Measurements from ENCODE around the gene DUSP15.
A peak's percentile ranks its signal among the peaks of the same experiment; 100 is the strongest.
"Not testable (repeated sequence)": the region's sequence is repeated elsewhere in the genome, so short reads cannot be mapped to it uniquely, and the experiment has no call there.

DUSP15 gene

GRCh38 chr20:31837896-31838397 lies 32.4 kb downstream of the DUSP15 start:
- DNase-seq = no peak

DNA sequence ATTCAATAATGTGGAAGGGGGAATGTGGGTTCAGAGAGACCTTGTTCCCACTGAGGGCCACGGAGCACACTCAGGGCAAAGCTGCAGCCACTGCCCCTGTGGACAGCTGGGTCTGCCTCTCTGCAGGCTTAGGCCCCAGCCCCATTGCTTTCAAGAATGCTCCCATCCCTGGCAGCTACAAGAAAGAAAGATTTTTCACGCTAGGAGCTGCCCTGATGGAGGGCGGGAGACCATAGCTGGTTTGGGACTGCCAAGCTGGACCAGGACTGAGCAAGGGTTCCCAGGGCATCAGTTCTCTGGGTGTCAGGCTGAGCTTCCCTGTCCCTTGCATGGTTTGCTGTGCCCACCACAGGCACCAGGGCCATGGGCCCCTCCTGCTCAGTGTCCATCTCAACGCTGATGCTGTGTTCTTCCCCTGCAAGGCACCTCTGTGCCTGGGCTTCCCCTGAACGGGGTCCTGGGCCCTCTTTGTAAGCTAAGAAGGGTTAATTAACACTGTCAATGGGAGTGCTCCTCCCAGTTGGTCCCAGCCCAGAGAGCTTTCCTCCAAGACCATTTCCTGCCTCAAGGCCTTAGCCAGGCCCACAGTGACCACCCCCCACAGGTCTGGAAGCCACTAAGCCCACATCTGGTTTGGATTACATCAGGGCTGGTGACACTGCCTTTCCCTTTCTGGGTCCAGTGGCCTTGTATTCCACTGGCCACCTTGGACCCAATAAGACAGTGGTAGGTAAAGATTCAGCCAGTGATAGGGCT lies 33.3 kb downstream of the DUSP15 start:
- no peak for DNase-seq

- DNase-seq = no peak
Measured at GRCh38 chr20:31835977-31836852, 34.1 kb downstream of the DUSP15 start.

DNA sequence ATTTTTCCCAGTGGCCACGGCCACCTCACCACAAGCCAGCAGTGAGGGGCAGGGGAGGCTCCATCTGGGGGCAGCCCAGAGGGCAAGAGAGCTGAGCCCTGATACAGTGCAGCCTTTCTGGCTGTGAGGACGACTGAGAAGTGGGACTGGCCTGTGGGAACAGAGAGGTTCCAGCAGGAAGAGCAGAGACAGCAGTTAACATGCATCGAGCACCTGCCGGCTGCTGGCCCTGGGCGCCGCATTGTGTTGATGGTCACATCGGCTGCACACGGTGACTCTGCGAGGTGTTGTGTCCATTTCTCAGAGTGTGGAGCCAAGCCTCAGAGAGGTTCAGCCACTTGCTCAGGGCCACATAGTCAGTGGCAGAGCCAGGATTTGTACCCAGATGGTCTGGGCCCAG lies 34.8 kb downstream of the DUSP15 start:
- no peak for DNase-seq

DNA sequence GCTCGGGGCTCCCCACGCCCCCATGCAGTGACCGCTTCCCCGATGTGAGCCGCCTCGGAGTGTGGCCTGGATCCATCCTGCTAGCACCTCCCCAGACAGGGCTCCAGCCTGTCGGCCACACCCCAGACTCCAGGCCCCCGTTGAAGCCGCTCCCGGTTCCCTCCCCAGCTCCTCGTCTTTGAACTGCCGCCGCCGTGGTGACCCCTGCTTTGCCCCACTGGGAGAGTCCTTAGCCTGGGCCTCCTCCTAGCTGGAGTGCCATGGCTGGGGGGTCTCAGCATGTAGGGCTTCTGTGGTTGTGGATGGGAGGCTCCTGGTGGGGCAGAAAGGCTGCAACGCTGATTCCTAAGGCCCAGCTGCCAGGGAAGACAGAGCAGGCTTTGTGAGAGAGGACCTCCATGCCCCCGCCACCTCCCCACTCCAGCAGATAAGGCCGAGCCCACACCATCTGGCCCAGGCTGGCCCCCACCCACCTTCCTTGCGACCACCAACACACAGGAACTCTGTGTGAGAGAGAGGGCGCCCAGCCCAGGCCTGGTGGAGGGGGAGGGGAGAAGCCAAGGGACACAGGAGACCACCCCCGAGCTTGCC lies 36.3 kb downstream of the DUSP15 start:
- DNase-seq = no peak

- no peak for DNase-seq
Measured at GRCh38 chr20:31833130-31833930, 37.0 kb downstream of the DUSP15 start.

- no peak for DNase-seq
Measured at GRCh38 chr20:31831771-31832306, 38.5 kb downstream of the DUSP15 start.

- DNase-seq = no peak
Measured at GRCh38 chr20:31831211-31831610, 39.1 kb downstream of the DUSP15 start.

DNA sequence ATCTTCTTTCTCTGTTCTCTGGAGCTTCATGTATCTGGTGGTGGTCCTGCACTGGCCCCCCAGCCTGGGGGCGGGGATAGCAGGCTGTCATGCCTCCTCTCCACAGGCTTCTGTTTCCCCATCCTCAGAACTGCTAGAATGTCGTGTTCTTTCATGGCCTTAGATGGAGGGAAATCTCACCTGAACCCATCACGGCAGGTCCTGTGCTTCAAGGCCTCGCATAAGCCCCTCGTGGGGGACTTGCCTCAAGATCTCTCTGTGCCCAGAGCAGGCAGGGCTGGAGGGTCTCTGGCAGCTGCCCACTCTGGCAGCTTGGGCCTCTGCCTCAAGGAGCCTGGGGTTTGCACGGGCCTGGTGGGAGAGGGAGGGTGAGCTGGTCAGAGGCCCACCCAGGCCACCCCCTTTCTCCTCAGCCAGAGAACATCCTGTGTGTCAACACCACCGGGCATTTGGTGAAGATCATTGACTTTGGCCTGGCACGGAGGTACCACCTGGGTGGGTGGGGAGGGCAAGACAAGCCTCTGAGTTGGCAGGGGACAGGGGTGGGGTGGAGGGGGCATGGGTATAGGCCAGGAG lies 39.8 kb downstream of the DUSP15 start:
- DNase-seq = no peak

- DNase-seq = no peak
Measured at GRCh38 chr20:31829731-31830130, 40.6 kb downstream of the DUSP15 start.

GRCh38 chr20:31828016-31828415 lies 42.3 kb downstream of the DUSP15 start:
- DNase-seq = not testable (repeated sequence)

- DNase-seq = no peak
Measured at GRCh38 chr20:31827059-31827458, 43.3 kb downstream of the DUSP15 start.

DNA sequence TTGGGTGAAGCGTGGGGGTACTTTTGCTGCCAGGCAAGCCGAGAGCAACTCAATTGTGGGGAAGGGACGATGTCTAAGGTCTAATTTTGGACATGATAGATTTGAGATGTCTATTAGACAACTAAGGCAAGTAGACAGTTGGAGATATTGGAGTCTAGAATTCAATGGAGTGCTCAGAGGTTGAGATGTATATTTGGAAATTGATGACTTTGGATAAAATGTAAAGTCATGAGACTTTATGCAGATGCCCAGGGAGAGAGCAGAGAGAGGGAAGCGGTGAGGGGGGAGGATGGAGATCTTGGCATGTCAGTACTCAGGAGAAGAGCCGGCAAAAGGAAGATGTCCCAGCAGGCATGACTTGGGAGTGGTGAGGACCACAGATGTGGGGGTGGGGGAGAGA lies 44.3 kb downstream of the DUSP15 start:
- no peak for DNase-seq

DNA sequence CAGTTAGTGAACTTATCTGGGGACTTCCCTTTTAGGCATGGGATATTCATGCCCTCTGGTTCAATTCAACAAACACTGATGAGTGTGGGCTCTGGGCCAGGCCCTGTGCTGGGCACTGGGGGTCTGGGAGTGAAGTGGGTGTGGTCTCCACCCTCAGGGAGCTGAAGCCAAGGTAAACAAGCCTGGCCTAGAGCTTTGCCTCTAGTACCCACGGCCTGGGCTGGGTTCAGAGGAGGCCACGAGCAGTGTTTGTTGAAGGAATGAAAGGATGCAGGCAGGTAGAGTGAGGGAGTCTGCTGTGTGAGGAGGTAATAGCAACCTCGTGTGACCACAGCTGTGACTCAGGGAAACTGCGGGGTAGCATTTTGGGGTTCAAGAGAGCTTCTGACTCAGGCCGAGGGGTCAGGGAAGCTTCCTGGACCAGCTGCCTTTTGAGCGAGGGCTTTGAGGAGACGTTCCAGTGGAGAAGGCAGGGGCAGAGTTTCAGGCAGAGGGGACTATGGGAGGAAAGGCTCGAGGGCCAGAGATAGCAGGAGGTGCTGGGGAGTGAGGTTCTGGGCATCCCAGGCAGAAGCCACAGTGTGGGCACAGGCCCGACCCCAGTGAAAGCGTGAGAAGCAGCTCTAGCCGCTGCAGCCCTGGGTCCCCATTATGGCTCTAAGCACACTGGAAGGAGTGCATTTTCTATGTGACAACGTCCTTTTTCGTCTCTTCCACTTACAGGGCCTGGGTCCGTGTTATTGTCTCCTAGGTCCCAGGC lies 45.6 kb downstream of the DUSP15 start:
- no peak for DNase-seq

GRCh38 chr20:31824125-31824485 lies 46.2 kb downstream of the DUSP15 start:
- DNase-seq = no peak

DNA sequence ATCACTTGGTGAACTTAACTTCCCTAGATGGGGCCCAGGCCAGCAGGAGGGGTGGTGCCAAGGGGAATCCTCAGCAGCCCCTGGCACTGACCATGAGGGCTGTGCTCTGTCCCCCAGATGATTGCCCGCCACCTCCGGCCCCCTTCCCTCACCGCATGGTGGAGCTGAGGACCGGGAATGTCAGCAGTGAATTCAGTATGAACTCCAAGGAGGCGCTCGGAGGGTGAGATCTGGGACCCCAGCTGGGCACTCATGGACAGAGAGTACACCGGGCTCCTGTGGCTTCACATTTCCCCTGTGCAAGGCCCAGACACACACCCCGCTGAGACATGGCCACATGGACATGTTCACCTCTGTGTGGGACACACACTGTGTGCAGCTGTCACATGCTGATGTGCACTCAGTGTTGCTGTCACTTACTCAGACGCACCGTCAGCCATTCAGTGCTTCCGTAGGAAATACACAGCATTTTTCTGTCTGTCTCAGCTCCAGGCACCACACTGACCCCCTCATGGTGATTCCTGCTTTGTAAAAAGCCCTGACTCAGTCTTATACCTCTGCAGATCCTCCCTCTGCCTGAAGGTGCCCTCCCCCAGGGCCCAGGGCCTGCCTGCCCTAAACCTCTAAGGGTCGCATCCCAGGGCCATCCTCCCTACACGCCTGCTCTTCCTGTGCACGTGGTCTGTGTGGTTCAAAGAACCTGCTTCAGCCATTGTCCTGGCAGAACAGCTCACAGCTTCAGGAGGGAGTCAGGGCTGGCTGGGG lies 46.8 kb downstream of the DUSP15 start:
- DNase-seq = no peak

GRCh38 chr20:31822421-31823330 lies 47.7 kb downstream of the DUSP15 start:
- DNase-seq = peak; percentile 56

- no peak for DNase-seq
Measured at GRCh38 chr20:31821427-31821826, 48.9 kb downstream of the DUSP15 start.

DNA sequence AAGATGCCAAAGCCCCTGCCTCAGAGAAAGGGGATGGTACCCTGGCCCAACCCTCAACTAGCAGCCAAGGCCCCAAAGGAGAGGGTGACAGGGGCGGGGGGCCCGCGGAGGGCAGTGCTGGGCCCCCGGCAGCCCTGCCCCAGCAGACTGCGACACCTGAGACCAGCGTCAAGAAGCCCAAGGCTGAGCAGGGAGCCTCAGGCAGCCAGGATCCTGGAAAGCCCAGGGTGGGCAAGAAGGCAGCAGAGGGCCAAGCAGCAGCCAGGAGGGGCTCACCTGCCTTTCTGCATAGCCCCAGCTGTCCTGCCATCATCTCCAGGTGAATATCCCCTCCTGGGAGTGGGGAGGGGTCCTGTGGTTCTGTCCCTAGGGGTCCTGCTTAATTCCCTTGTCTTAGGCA lies 50.1 kb downstream of the DUSP15 start:
- no peak for DNase-seq
